GM12891 (cell line): ENCODE measurements around the gene HNF4A.

Source experiments
- DNase-seq: peaks from one replicate; pipeline ENCODE4 v3.0.0; 2011; ENCODE audit warnings: low spot score; ENCODE audit not compliant: insufficient read length
- FAIRE-seq: peaks from 2 replicates; lab custom pipeline; 2011; peaks lifted over from hg19 to GRCh38; lab: Jason Lieb, UNC
- PAX5 ChIP-seq: IDR thresholded peaks from 2 replicates; pipeline ENCODE4 v1.6.1; 2011; ENCODE audit warnings: low read length, moderate library complexity, mild to moderate bottlenecking; ENCODE audit not compliant: insufficient read depth, severe bottlenecking
- POLR2A ChIP-seq: IDR thresholded peaks from 2 replicates; pipeline ENCODE4 v1.6.1; 2011; ENCODE audit warnings: low read depth, low read length, control low read depth
- POLR2AphosphoS5 ChIP-seq: IDR thresholded peaks from 2 replicates; pipeline ENCODE4 v1.6.1; 2011; ENCODE audit warnings: low read depth, low read length, control low read depth
- POU2F2 ChIP-seq: IDR thresholded peaks from 2 replicates; pipeline ENCODE4 v1.6.1; 2011; ENCODE audit warnings: low read depth, mild to moderate bottlenecking, control low read depth, low read length, moderate library complexity
- SPI1 ChIP-seq: IDR thresholded peaks from 2 replicates; pipeline ENCODE4 v1.6.1; 2011; ENCODE audit warnings: low read depth, low read length, control low read depth
- TAF1 ChIP-seq: IDR thresholded peaks from 2 replicates; pipeline ENCODE4 v1.6.1; 2011; ENCODE audit warnings: low read depth, low read length, control low read depth

The HNF4A gene

GRCh38 chr20:44429419-44430269 is 74.1 kb downstream of the HNF4A start:
- DNase-seq (no peak), FAIRE-seq (no peak)
- TF ChIP-seq POLR2A = no peak
- no peak for TF ChIP-seq POLR2AphosphoS5
- no peak for TF ChIP-seq TAF1
- no peak for TF ChIP-seq PAX5
- no peak for TF ChIP-seq POU2F2
- no peak for TF ChIP-seq SPI1

- FAIRE-seq = no peak
- TF ChIP-seq PAX5 (no peak), POLR2AphosphoS5 (no peak), TAF1 (no peak), POLR2A (no peak), POU2F2 (no peak), SPI1 (no peak)
- DNase-seq = no peak
These were observed 75.0 kb downstream of the HNF4A start for GRCh38 chr20:44430270-44431065.

- FAIRE-seq = no peak
- TF ChIP-seq SPI1 (no peak), POU2F2 (no peak), POLR2A (no peak), TAF1 (no peak), PAX5 (no peak), POLR2AphosphoS5 (no peak)
- DNase-seq = no peak
These were observed 75.6 kb downstream of the HNF4A start for GRCh38 chr20:44431118-44431501.

- DNase-seq (no peak), FAIRE-seq (no peak)
- no peak for TF ChIP-seq POLR2AphosphoS5
- TF ChIP-seq POU2F2 = no peak
- no peak for TF ChIP-seq PAX5
- no peak for TF ChIP-seq TAF1
- TF ChIP-seq POLR2A = no peak
These were observed 76.2 kb downstream of the HNF4A start for GRCh38 chr20:44431502-44432234.

GRCh38 chr20:44432618-44433577 is 77.4 kb downstream of the HNF4A start:
- no peak for FAIRE-seq
- no peak for TF ChIP-seq PAX5
- TF ChIP-seq POU2F2 = no peak
- no peak for TF ChIP-seq POLR2AphosphoS5
- TF ChIP-seq POLR2A = no peak
- TF ChIP-seq TAF1 = no peak
- TF ChIP-seq SPI1 = no peak
- DNase-seq = no peak

GRCh38 chr20:44433751-44434538 is 78.4 kb downstream of the HNF4A start:
- TF ChIP-seq PAX5 = no peak
- TF ChIP-seq SPI1 = no peak
- TF ChIP-seq TAF1 = no peak
- TF ChIP-seq POLR2A = no peak
- no peak for TF ChIP-seq POU2F2
- TF ChIP-seq POLR2AphosphoS5 = no peak
- no peak for DNase-seq
- no peak for FAIRE-seq

GRCh38 chr20:44435630-44436335 is 80.3 kb downstream of the HNF4A start:
- no peak for FAIRE-seq
- DNase-seq = no peak
- no peak for TF ChIP-seq POLR2AphosphoS5
- peak; percentile 20; the same call in 1 of the 2 replicates for TF ChIP-seq SPI1
